NCI-H460 (cell line): Measurements from ENCODE around the gene PCDHGA1. TPM values are rescaled to one million over a fixed set of nuclear protein-coding genes. Genes with fewer than 3 reads are reported as not detected.
"Not testable (repeated sequence)": the region's sequence is repeated elsewhere in the genome, so short reads cannot be mapped to it uniquely, and the experiment has no call there.

ENCODE experiments used
- DNase-seq: peaks from one replicate; pipeline ENCODE4 v3.0.0-alpha.2; 2016; ENCODE audit warnings: low read depth; ENCODE audit errors: extremely low read depth
- polyA plus RNA-seq: library from polyadenylated mRNA; depleted of rRNA; stranded (reverse); fragments of >200 nt; gene quantifications from 2 replicates; pipeline ENCODE4 v1.2.3, GENCODE V29; 2014; cell fraction: nucleus; rRNA removed
- total RNA-seq: library from RNA; depleted of rRNA; stranded (reverse); fragments of >200 nt; shearing (Covaris generic); gene quantifications from 2 replicates; pipeline ENCODE4 v1.2.3, GENCODE V29; 2014; rRNA removed

PCDHGA1 gene
- total RNA-seq, result 0.72 and 1.6 TPM in 2 replicates
- 0.99 and 1.9 TPM in 2 replicates for polyA plus RNA-seq

- DNase-seq, result peak; percentile 46
Measured at GRCh38 chr5:141330299-141331080, at the start of gene PCDHGA1. Gene PCDHGA1, plus strand, starts transcription at chr5:141330514.

GRCh38 chr5:141298376-141298775 is 31.9 kb upstream of the PCDHGA1 start:
- DNase-seq, result no peak

- DNase-seq, result no peak
Measured at GRCh38 chr5:141303756-141304155, 26.6 kb upstream of the PCDHGA1 start, which contains the start of gene SLC25A2. Gene SLC25A2, minus strand, starts transcription at chr5:141304049. Its CDS starts 184 bp downstream, at chr5:141303865.

GRCh38 chr5:141306630-141307029 is 23.7 kb upstream of the PCDHGA1 start:
- DNase-seq, result no peak

GRCh38 chr5:141313711-141314110 is 16.6 kb upstream of the PCDHGA1 start:
- DNase-seq, result no peak

- not testable (repeated sequence) for DNase-seq
Measured at GRCh38 chr5:141316963-141317362, 13.4 kb upstream of the PCDHGA1 start.

- DNase-seq, result no peak
Measured at GRCh38 chr5:141319202-141319601, 11.1 kb upstream of the PCDHGA1 start.

- DNase-seq, result no peak
Measured at GRCh38 chr5:141319699-141320098, 10.6 kb upstream of the PCDHGA1 start.

- DNase-seq, result peak; percentile 94
Measured at GRCh38 chr5:141320225-141321169, 9.8 kb upstream of the PCDHGA1 start, which contains the start of gene TAF7. Gene TAF7, minus strand, starts transcription at chr5:141320784. Its CDS starts 740 bp downstream, at chr5:141320044.

- DNase-seq, result no peak
Measured at GRCh38 chr5:141322261-141322660, 8.1 kb upstream of the PCDHGA1 start.

- peak; percentile 80 for DNase-seq
Measured at GRCh38 chr5:141326088-141326854, 4.0 kb upstream of the PCDHGA1 start.

- DNase-seq, result no peak
Measured at GRCh38 chr5:141328231-141328630, 2.1 kb upstream of the PCDHGA1 start.

GRCh38 chr5:141332571-141332970 is 2.3 kb downstream of the PCDHGA1 start:
- DNase-seq, result not testable (repeated sequence)

GRCh38 chr5:141338538-141339306 is 8.4 kb downstream of the PCDHGA1 start, which contains the start of gene PCDHGA2:
Gene PCDHGA2, plus strand, starts transcription at chr5:141338760.
- DNase-seq, result no peak

- DNase-seq, result not testable (repeated sequence)
Measured at GRCh38 chr5:141340781-141341354, 10.6 kb downstream of the PCDHGA1 start.

- no peak for DNase-seq
Measured at GRCh38 chr5:141342773-141343172, 12.5 kb downstream of the PCDHGA1 start.

- no peak for DNase-seq
Measured at GRCh38 chr5:141343242-141343952, 13.1 kb downstream of the PCDHGA1 start, which contains the start of gene PCDHGA3. Gene PCDHGA3, plus strand, starts transcription at chr5:141343829. Its CDS starts 205 bp downstream, at chr5:141344034.

- no peak for DNase-seq
Measured at GRCh38 chr5:141343953-141344463, 13.7 kb downstream of the PCDHGA1 start.
